H1 (cell line): ENCODE results near the gene GCC1. TPM values are rescaled to one million over a fixed set of nuclear protein-coding genes. Genes with fewer than 3 reads are reported as not detected.

ENCODE experiments used
- HDAC2 ChIP-seq, 2 experiments: fragments of 300-600 bp in 1 of 2; sonication (generic) in 1 of 2; IDR thresholded peaks; 2 replicates each; pipeline ENCODE4 v1.6.1; 2011 to 2012; ENCODE audit warnings: low read depth in 2 of 2, low read length in 2 of 2, mild to moderate bottlenecking in 2 of 2, moderate library complexity in 2 of 2, borderline replicate concordance in 1 of 2, inconsistent platforms in 1 of 2
- SAP30 ChIP-seq: fragments of 300-600 bp; sonication (generic); IDR thresholded peaks from 2 replicates; pipeline ENCODE4 v1.7.1; 2012; ENCODE audit warnings: low read length, moderate library complexity, mild to moderate bottlenecking, inconsistent platforms; ENCODE audit not compliant: insufficient read depth, insufficient replicate concordance
- polyA plus RNA-seq, 7 experiments: library from polyadenylated mRNA; depleted of rRNA in 3 of 7; stranded (reverse) in 5 of 7; unstranded in 2 of 7; fragments of >200 nt in 5 of 7; fragments of 200-250 nt in 2 of 7; gene quantifications; 1 replicate in 5 of 7; 2 replicates in 1 of 7; 4 replicates in 1 of 7; pipeline versions ENCODE4 v1.2.1 to v1.2.3, GENCODE V29; 2011 to 2013; ENCODE audit warnings: missing spikeins in 2 of 7, mixed read lengths in 2 of 7
- total RNA-seq: library from RNA; stranded (reverse); fragmentation: NEBNext Ultra II Directional; extraction: Animal tissue kit (Norgen Biotek cat#: 25700); gene quantifications from 2 replicates; pipeline ENCODE4 v1.2.1, GENCODE V29; 2021

Gene GCC1
- total and polyA plus RNA-seq, 2 of the 8 experiments (the other 6 are each of a cell fraction or from before 2014, with no cell fraction given): 3.3 to 15.0 TPM

DNA sequence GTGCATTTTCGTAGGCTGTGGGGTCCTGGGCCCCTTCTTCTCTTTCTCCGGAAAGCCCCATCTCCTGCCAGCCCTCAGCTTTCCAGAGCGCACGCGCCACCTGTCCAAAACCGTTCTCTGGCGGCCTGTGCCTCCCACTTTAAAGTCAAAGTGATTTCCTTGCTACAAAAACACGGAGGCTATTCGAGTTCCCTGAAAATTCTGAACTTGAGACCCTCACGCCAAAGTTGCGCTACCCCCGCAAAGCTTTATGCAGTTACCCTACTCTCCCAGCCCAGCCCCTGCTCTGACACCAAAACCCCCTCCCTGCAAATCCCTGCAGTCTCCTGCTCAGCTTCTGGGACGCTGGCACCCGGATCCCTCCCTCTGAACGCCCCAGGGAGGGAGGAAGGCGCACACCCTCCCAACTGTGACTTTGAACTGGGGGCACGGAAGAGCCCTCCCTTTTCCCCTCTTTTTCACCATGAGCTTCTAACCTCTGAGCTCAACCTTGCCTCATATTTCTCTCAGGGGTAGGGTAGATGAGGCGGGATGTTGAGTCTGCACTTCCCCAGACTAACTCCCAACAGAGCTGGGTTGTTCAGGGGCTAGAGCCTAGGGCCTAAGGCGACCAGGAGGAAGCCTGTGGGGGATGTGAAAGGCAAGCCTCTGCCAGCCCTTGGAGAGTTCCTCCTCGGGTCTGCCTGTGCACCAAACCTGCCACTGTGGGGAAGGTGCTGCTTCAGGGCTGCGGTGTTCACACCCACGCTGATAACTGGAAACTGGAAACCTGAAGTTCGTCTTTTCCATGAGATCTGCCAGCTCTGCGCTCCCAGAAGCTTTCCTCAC, 35.2 kb upstream of the GCC1 start (continued):
- TF ChIP-seq HDAC2 (IDR thresholded peaks at IDR 0.05; ENCODE audit: borderline replicate concordance in 1 of 2, low read depth in 2 of 2, low read length in 2 of 2): 0 out of 4 replicates have a peak, but pooled peaks of 1 of the 2 experiments have one; percentile 38
- no peak for TF ChIP-seq SAP30
- TF ChIP-seq, all 59 proteins: peak for 7
